Measurements from ENCODE around the gene ASIC4. TPM values are rescaled to one million over a fixed set of nuclear protein-coding genes. Genes with fewer than 3 reads are reported as not detected.

ASIC4 gene
- total RNA-seq, 4 donors from 2014 or later, result not detected

- H3K9me3 ChIP-seq, result no peaks in the 10 kb centered on the region
- intact Hi-C loops (cut with DNase I; ENCODE audit: low total_unique reads), result no loop called here
- no peak for DNase-seq
- peaks cover 2% of the 10 kb centered on the region for H3K27me3 ChIP-seq
- H3K36me3 ChIP-seq, result no peaks in the 10 kb centered on the region
- H3K4me1 ChIP-seq, result peaks cover 0 to 8% (median 2%) of the 10 kb centered on the region in 4 donors
- in situ Hi-C loops (cut with MboI; ENCODE audit: low pct_ligation_motif_present in 1 of 4, low pct_unique_long_range_greater_than_20kb in 1 of 4, low sequenced_read_pairs in 3 of 4), result loop anchor here in 3 of 4 donors (10.0 kb wide), 1 partner anchor 53 kb away; no protein-coding TSS in a partner anchor
- TF ChIP-seq POLR2A (IDR thresholded peaks at IDR 0.05), result no peak
- no peak for TF ChIP-seq POLR2AphosphoS5 (IDR thresholded peaks at IDR 0.05)
- no peak for TF ChIP-seq CTCF (IDR thresholded peaks at IDR 0.05)
- TF ChIP-seq EP300 (IDR thresholded peaks at IDR 0.05; ENCODE audit: low read depth), result no peak
- peak overlapping the region in 2 of 4 donors; percentile 3 to 34 for H3K27ac ChIP-seq
- H3K4me3 ChIP-seq, result no peak overlapping the region
- WGBS, 2 donors (ENCODE audit: low coverage in 1 of 2), result 79% methylated on average over 22 of the region's 22 CpGs; no CpG with 5 or more reads in 1 of the 2 donors
Observed at GRCh38 chr2:219471476-219472371, 42.6 kb upstream of the ASIC4 start.

DNA sequence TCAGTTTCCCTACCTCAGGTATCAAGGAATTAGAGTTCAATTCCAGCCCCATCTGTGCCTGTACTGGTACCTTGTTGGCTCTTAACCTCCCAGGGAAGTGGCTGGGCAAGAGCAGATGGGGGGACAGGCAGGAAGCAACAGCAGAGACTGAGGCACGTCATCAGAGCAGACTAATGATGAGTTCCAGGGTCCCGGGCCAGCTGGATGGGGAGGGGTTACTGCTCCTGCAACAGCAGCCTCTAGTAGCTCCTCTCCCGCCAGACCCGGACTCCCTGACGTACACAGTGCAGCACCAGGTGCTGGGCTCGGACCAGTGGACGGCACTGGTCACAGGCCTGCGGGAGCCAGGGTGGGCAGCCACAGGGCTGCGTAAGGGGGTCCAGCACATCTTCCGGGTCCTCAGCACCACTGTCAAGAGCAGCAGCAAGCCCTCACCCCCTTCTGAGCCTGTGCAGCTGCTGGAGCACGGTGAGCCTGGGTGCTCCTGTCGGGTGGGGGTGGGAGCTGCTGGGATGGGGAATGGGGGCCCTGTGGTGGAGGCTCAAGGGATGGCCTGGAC is 41.6 kb upstream of the ASIC4 start:
- H3K9me3 ChIP-seq, result no peaks in the 10 kb centered on the region
- TF ChIP-seq CTCF (IDR thresholded peaks at IDR 0.05) (no peak), POLR2A (IDR thresholded peaks at IDR 0.05) (no peak), POLR2AphosphoS5 (IDR thresholded peaks at IDR 0.05) (no peak), EP300 (IDR thresholded peaks at IDR 0.05; ENCODE audit: low read depth) (no peak)
- peaks cover 4% of the 10 kb centered on the region for H3K27me3 ChIP-seq
- peak overlapping the region in 2 of 4 donors; percentile 3 to 34 for H3K27ac ChIP-seq
- intact Hi-C loops (cut with DNase I; ENCODE audit: low total_unique reads), result no loop called here
- peaks cover 0 to 8% (median 4%) of the 10 kb centered on the region in 4 donors for H3K4me1 ChIP-seq
- DNase-seq, result no peak
- no peak overlapping the region for H3K4me3 ChIP-seq
- in situ Hi-C loops (cut with MboI; ENCODE audit: low pct_ligation_motif_present in 1 of 4, low pct_unique_long_range_greater_than_20kb in 1 of 4, low sequenced_read_pairs in 3 of 4), result loop anchor here in 3 of 4 donors (10.0 kb wide), 1 partner anchor 52 kb away; no protein-coding TSS in a partner anchor
- 83% methylated on average over 9 of the region's 12 CpGs; no CpG with 5 or more reads in 1 of the 2 donors for WGBS, 2 donors (ENCODE audit: low coverage in 1 of 2)
- no peaks in the 10 kb centered on the region for H3K36me3 ChIP-seq

- intact Hi-C loops (cut with DNase I; ENCODE audit: low total_unique reads) (no loop called here), in situ Hi-C loops (cut with MboI; ENCODE audit: low pct_ligation_motif_present in 1 of 4, low pct_unique_long_range_greater_than_20kb in 1 of 4, low sequenced_read_pairs in 3 of 4) (loop anchor here in 3 of 4 donors (10.0 kb wide), 1 partner anchor 51 kb away; no protein-coding TSS in a partner anchor)
- TF ChIP-seq CTCF (IDR thresholded peaks at IDR 0.05) (no peak), POLR2AphosphoS5 (IDR thresholded peaks at IDR 0.05) (no peak), POLR2A (IDR thresholded peaks at IDR 0.05) (no peak), EP300 (IDR thresholded peaks at IDR 0.05; ENCODE audit: low read depth) (no peak)
- H3K27ac ChIP-seq, result peak overlapping the region in 1 of 4 donors; percentile 12
- H3K4me3 ChIP-seq, result no peak overlapping the region
- WGBS, 2 donors (ENCODE audit: low coverage in 1 of 2), result 93% methylated on average over 18 of the region's 18 CpGs; no CpG with 5 or more reads in 1 of the 2 donors
- peaks cover 4% of the 10 kb centered on the region for H3K27me3 ChIP-seq
- no peak for DNase-seq
- no peaks in the 10 kb centered on the region for H3K36me3 ChIP-seq
- H3K4me1 ChIP-seq, result peaks cover 0 to 8% (median 4%) of the 10 kb centered on the region in 4 donors
- H3K9me3 ChIP-seq, result no peaks in the 10 kb centered on the region
Observed at GRCh38 chr2:219473511-219473910, 40.8 kb upstream of the ASIC4 start.

All from transverse colon (tissue), 4 donors.